ENCODE results near the gene PHACTR3.

DNA sequence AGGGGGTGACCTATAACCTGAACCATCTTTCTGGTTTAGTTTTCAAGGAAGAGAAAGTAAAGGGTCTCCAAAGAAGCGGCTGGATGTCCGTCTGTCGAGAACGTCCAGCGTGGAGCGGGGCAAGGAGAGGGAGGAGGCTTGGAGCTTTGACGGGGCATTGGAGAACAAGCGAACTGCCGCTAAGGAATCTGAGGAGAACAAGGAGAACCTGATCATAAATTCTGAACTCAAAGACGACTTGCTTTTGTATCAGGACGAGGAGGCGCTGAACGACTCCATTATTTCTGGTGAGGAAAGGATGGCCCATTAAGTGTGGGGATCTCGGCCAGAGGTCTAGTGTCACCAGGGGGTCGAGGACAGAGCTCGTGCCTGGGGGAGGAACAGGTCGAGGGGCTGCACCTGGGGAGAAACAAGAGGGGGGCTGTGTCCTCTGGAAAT lies 169.9 kb downstream of the PHACTR3 start:
- TF ChIP-seq POLR2AphosphoS5 (IDR thresholded peaks at IDR 0.05; ENCODE audit: low read depth, low read length), result no peak
- TF ChIP-seq, protein P1, sequence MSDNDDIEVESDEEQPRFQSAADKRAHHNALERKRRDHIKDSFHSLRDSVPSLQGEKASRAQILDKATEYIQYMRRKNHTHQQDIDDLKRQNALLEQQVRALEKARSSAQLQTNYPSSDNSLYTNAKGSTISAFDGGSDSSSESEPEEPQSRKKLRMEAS (IDR thresholded peaks at IDR 0.05), result no peak
- TF ChIP-seq POLR2A (IDR thresholded peaks at IDR 0.05; ENCODE audit: control extremely low read depth in 1 of 2, low read depth in 2 of 2, low read length in 2 of 2), result no peak
- TF ChIP-seq TAF7 (optimal IDR thresholded peaks at IDR 0.05; ENCODE audit: borderline replicate concordance, low read depth, low read length), result no peak
- TF ChIP-seq, protein P2, sequence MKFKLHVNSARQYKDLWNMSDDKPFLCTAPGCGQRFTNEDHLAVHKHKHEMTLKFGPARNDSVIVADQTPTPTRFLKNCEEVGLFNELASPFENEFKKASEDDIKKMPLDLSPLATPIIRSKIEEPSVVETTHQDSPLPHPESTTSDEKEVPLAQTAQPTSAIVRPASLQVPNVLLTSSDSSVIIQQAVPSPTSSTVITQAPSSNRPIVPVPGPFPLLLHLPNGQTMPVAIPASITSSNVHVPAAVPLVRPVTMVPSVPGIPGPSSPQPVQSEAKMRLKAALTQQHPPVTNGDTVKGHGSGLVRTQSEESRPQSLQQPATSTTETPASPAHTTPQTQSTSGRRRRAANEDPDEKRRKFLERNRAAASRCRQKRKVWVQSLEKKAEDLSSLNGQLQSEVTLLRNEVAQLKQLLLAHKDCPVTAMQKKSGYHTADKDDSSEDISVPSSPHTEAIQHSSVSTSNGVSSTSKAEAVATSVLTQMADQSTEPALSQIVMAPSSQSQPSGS (IDR thresholded peaks at IDR 0.05; ENCODE audit: low read length), result no peak
- no peak for TF ChIP-seq EGR1 (IDR thresholded peaks at IDR 0.05; ENCODE audit: borderline replicate concordance, low read depth, low read length)
- TF ChIP-seq, protein P3, sequence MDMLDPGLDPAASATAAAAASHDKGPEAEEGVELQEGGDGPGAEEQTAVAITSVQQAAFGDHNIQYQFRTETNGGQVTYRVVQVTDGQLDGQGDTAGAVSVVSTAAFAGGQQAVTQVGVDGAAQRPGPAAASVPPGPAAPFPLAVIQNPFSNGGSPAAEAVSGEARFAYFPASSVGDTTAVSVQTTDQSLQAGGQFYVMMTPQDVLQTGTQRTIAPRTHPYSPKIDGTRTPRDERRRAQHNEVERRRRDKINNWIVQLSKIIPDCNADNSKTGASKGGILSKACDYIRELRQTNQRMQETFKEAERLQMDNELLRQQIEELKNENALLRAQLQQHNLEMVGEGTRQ (IDR thresholded peaks at IDR 0.05; ENCODE audit: low read length), result no peak
- no peak for TF ChIP-seq JUN (IDR thresholded peaks at IDR 0.05; ENCODE audit: low read depth, low read length)
